ENCODE measurements around the gene NOS1AP.

DNA sequence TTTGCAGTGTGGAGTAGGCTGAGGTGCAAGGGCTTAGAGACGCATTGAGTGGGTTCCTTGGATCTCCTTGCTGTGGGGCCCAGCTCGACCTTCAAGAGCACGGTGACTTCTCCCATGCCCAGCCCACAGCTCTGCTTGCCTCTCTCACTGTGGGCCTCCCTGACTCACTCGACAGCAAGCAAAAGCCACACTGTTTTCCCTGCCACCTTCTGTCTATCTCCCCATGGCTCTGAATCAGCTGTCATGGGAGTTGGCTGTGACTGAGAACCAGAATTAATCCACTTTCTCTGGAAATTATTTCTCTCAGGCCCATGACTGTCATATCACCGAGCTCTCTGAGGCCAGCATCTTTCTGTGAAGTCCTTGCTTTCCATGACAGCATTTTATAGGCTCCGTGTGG lies 140.7 kb downstream of the NOS1AP start:
- TF ChIP-seq, protein P1, sequence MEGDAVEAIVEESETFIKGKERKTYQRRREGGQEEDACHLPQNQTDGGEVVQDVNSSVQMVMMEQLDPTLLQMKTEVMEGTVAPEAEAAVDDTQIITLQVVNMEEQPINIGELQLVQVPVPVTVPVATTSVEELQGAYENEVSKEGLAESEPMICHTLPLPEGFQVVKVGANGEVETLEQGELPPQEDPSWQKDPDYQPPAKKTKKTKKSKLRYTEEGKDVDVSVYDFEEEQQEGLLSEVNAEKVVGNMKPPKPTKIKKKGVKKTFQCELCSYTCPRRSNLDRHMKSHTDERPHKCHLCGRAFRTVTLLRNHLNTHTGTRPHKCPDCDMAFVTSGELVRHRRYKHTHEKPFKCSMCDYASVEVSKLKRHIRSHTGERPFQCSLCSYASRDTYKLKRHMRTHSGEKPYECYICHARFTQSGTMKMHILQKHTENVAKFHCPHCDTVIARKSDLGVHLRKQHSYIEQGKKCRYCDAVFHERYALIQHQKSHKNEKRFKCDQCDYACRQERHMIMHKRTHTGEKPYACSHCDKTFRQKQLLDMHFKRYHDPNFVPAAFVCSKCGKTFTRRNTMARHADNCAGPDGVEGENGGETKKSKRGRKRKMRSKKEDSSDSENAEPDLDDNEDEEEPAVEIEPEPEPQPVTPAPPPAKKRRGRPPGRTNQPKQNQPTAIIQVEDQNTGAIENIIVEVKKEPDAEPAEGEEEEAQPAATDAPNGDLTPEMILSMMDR (conservative IDR thresholded peaks at IDR 0.05; ENCODE audit: low read length) = no peak
- no peak for TF ChIP-seq EZH2phosphoT487 (IDR thresholded peaks at IDR 0.05; ENCODE audit: borderline replicate concordance, low read depth, low read length)

Data from OCI-LY7 (cell line).